HEK293 (cell line): ENCODE measurements around the gene CYP27C1.

Source experiments
- CTCF ChIA-PET: fragments of 350-600 bp; formaldehyde crosslinking; extraction: SDS; loops from one replicate; lab custom pipeline; 2021; ENCODE audit warnings: antibody characterized with exemption; lab: Yijun Ruan, JAX
- POLR2A ChIA-PET: fragments of 300-600 bp; formaldehyde crosslinking; extraction: SDS; loops from one replicate; lab custom pipeline; 2020; ENCODE audit warnings: antibody characterized with exemption, inconsistent platforms; lab: Yijun Ruan, JAX
- H3K27ac ChIP-seq: fragments of 200-500 bp; sonication (Bioruptor generic); 2 replicates; pipeline ENCODE4 v1.5.1; 2014; ENCODE audit warnings: low read depth, low read length, control low read depth, inconsistent platforms; ENCODE audit errors: extremely low read depth
- H3K36me3 ChIP-seq, 2 experiments: fragments of 200-500 bp in 1 of 2; sonication (Bioruptor generic) in 1 of 2; 1 replicate in 1 of 2; 2 replicates in 1 of 2; pipeline ENCODE4 v1.5.1; 2014 to 2017; ENCODE audit warnings: inconsistent platforms in 2 of 2, low read length in 2 of 2; ENCODE audit not compliant: control insufficient read depth in 2 of 2, insufficient read depth in 1 of 2
- H3K4me1 ChIP-seq: fragments of 200-500 bp; sonication (Bioruptor generic); 2 replicates; pipeline ENCODE4 v1.5.1; 2014; ENCODE audit warnings: mild to moderate bottlenecking, low read length, inconsistent platforms; ENCODE audit not compliant: control insufficient read depth, insufficient read depth
- H3K4me3 ChIP-seq: 2 replicates; pipeline ENCODE4 v1.5.1; 2011; ENCODE audit warnings: low read depth, mild to moderate bottlenecking, control low read depth, low read length, moderate library complexity
- H3K9me3 ChIP-seq: fragments of 200-500 bp; sonication (Bioruptor generic); 2 replicates; pipeline ENCODE4 v1.5.1; 2014; ENCODE audit warnings: low read depth, low read length, inconsistent platforms; ENCODE audit not compliant: control insufficient read depth, insufficient read depth
- BCL6B ChIP-seq: fragments of 450-650 bp; formaldehyde crosslinking; IDR thresholded peaks from 2 replicates; pipeline ENCODE4 v1.5.1; 2017; ENCODE audit warnings: missing biosample characterization, missing genetic modification characterization
- MEIS1 ChIP-seq: sonication (generic); formaldehyde crosslinking; IDR thresholded peaks from 2 replicates; pipeline ENCODE4 v1.8.1; 2022; ENCODE audit warnings: missing genetic modification reagents, mild to moderate bottlenecking, borderline replicate concordance
- RBAK ChIP-seq: fragments of 450-650 bp; formaldehyde crosslinking; IDR thresholded peaks from 2 replicates; pipeline ENCODE4 v1.5.1; 2016; ENCODE audit warnings: missing biosample characterization, missing genetic modification characterization
- ZBTB48 ChIP-seq: fragments of 450-650 bp; formaldehyde crosslinking; IDR thresholded peaks from 2 replicates; pipeline ENCODE4 v1.5.1; 2016; ENCODE audit warnings: missing biosample characterization, missing genetic modification characterization
- ZFHX2 ChIP-seq: fragments of 450-650 bp; formaldehyde crosslinking; conservative IDR thresholded peaks from 2 replicates; pipeline ENCODE4 v1.5.1; 2016; ENCODE audit warnings: missing biosample characterization, missing genetic modification characterization
- ZIC2 ChIP-seq: fragments of 450-650 bp; formaldehyde crosslinking; IDR thresholded peaks from 2 replicates; pipeline ENCODE4 v1.5.1; 2016; ENCODE audit warnings: missing biosample characterization, missing genetic modification characterization
- ZNF155 ChIP-seq: fragments of 450-650 bp; formaldehyde crosslinking; IDR thresholded peaks from 2 replicates; pipeline ENCODE4 v1.5.1; 2016; ENCODE audit warnings: missing biosample characterization, missing genetic modification characterization
- ZNF16 ChIP-seq: fragments of 450-650 bp; formaldehyde crosslinking; IDR thresholded peaks from 2 replicates; pipeline ENCODE4 v1.5.1; 2016; ENCODE audit warnings: low read depth, missing biosample characterization, missing genetic modification characterization
- ZNF211 ChIP-seq: fragments of 450-650 bp; formaldehyde crosslinking; IDR thresholded peaks from 2 replicates; pipeline ENCODE4 v1.5.1; 2016; ENCODE audit warnings: low read depth, missing biosample characterization, missing genetic modification characterization
- ZNF24 ChIP-seq: fragments of 450-650 bp; formaldehyde crosslinking; IDR thresholded peaks from 2 replicates; pipeline ENCODE4 v1.5.1; 2016; ENCODE audit warnings: missing biosample characterization, missing genetic modification characterization
- ZNF26 ChIP-seq: fragments of 450-650 bp; formaldehyde crosslinking; IDR thresholded peaks from 2 replicates; pipeline ENCODE4 v1.5.1; 2016; ENCODE audit warnings: missing biosample characterization, missing genetic modification characterization
- ZNF350 ChIP-seq: fragments of 450-650 bp; formaldehyde crosslinking; IDR thresholded peaks from 2 replicates; pipeline ENCODE4 v1.5.0; 2017; ENCODE audit warnings: missing biosample characterization, mild to moderate bottlenecking, missing genetic modification characterization
- ZNF362 ChIP-seq: fragments of 450-650 bp; formaldehyde crosslinking; IDR thresholded peaks from 2 replicates; pipeline ENCODE4 v1.5.1; 2016; ENCODE audit warnings: missing biosample characterization, missing genetic modification characterization
- ZNF394 ChIP-seq: fragments of 450-650 bp; formaldehyde crosslinking; IDR thresholded peaks from 2 replicates; pipeline ENCODE4 v1.5.1; 2016; ENCODE audit warnings: missing biosample characterization, missing genetic modification characterization, mild to moderate bottlenecking, moderate library complexity, borderline replicate concordance
- ZNF398 ChIP-seq: fragments of 450-650 bp; formaldehyde crosslinking; IDR thresholded peaks from 2 replicates; pipeline ENCODE4 v1.5.1; 2017; ENCODE audit warnings: missing biosample characterization, missing genetic modification characterization
- ZNF404 ChIP-seq: fragments of 450-650 bp; formaldehyde crosslinking; IDR thresholded peaks from 2 replicates; pipeline ENCODE4 v1.5.1; 2017; ENCODE audit warnings: missing biosample characterization, missing genetic modification characterization
- ZNF426 ChIP-seq: fragments of 450-650 bp; formaldehyde crosslinking; IDR thresholded peaks from 2 replicates; pipeline ENCODE4 v1.5.1; 2017; ENCODE audit warnings: missing biosample characterization, missing genetic modification characterization, mild to moderate bottlenecking, inconsistent platforms, moderate library complexity
- ZNF529 ChIP-seq: fragments of 450-650 bp; formaldehyde crosslinking; IDR thresholded peaks from 2 replicates; pipeline ENCODE4 v1.5.1; 2017; ENCODE audit warnings: missing genetic modification characterization, missing biosample characterization; ENCODE audit not compliant: insufficient replicate concordance
- ZNF544 ChIP-seq: fragments of 450-650 bp; formaldehyde crosslinking; IDR thresholded peaks from 2 replicates; pipeline ENCODE4 v1.5.0; 2017; ENCODE audit warnings: missing biosample characterization, missing genetic modification characterization
- ZNF549 ChIP-seq: fragments of 450-650 bp; IDR thresholded peaks from 2 replicates; pipeline ENCODE4 v1.5.1; 2018; ENCODE audit warnings: missing biosample characterization, missing genetic modification characterization, mild to moderate bottlenecking, inconsistent platforms, moderate library complexity
- ZNF664 ChIP-seq: fragments of 450-650 bp; formaldehyde crosslinking; IDR thresholded peaks from 2 replicates; pipeline ENCODE4 v1.5.1; 2016; ENCODE audit warnings: missing biosample characterization, missing genetic modification characterization
- ZSCAN4 ChIP-seq: fragments of 450-650 bp; formaldehyde crosslinking; IDR thresholded peaks from 2 replicates; pipeline ENCODE4 v1.5.1; 2017; ENCODE audit warnings: missing biosample characterization, missing genetic modification characterization
- ZSCAN5A ChIP-seq: fragments of 450-650 bp; formaldehyde crosslinking; IDR thresholded peaks from 2 replicates; pipeline ENCODE4 v1.5.1; 2016; ENCODE audit warnings: missing biosample characterization, missing genetic modification characterization

Gene CYP27C1

GRCh38 chr2:127183771-127184170 lies 36.3 kb downstream of the CYP27C1 start:
- H3K4me3 ChIP-seq, result no peak overlapping the region
- no peaks in the 10 kb centered on the region for H3K9me3 ChIP-seq
- POLR2A ChIA-PET, result no interaction called here
- H3K4me1 ChIP-seq, result no peaks in the 10 kb centered on the region
- no peak for TF ChIP-seq ZNF426
- TF ChIP-seq ZIC2 (tag by site-specific recombination), result no peak
- no peak for TF ChIP-seq ZNF16 (tag by site-specific recombination)
- TF ChIP-seq ZBTB48 (tag by site-specific recombination), result no peak
- no peak for TF ChIP-seq ZNF529 (tag by site-specific recombination)
- TF ChIP-seq ZNF544 (tag by site-specific recombination), result no peak
- TF ChIP-seq ZNF394, result no peak
- TF ChIP-seq, all 188 proteins: peak for 0
- no peak overlapping the region for H3K27ac ChIP-seq
- CTCF ChIA-PET, result interaction anchor here (1.2 to 2.2 kb wide), 2 partner anchors 13 to 296 kb away, joined by 3 to 7 read pairs; no protein-coding TSS in a partner anchor
- no peaks in the 10 kb centered on the region for H3K36me3 ChIP-seq

- Histone ChIP-seq H3K4me1 (no peaks in the 10 kb centered on the region), H3K4me3 (no peak overlapping the region), H3K9me3 (no peaks in the 10 kb centered on the region), H3K36me3 (no peaks in the 10 kb centered on the region), H3K27ac (no peak overlapping the region)
- CTCF ChIA-PET, result interaction anchor here (2.2 kb wide), 1 partner anchor 14 kb away, joined by 7 read pairs; no protein-coding TSS in a partner anchor
- TF ChIP-seq ZNF350, result no peak
- no peak for TF ChIP-seq ZNF664 (tag by site-specific recombination)
- TF ChIP-seq ZNF549 (tag by site-specific recombination), result no peak
- TF ChIP-seq ZNF211 (tag by site-specific recombination), result no peak
- no peak for TF ChIP-seq ZSCAN5A (tag by site-specific recombination)
- no peak for TF ChIP-seq ZSCAN4
- POLR2A ChIA-PET, result no interaction called here
Observed at GRCh38 chr2:127182626-127183458, 37.3 kb downstream of the CYP27C1 start.

GRCh38 chr2:127181851-127182250 lies 38.2 kb downstream of the CYP27C1 start:
- ChIA-PET POLR2A (no interaction called here), CTCF (interaction anchor here (2.2 kb wide), 1 partner anchor 15 kb away, joined by 7 read pairs; no protein-coding TSS in a partner anchor)
- Histone ChIP-seq H3K36me3 (no peaks in the 10 kb centered on the region), H3K4me1 (no peaks in the 10 kb centered on the region), H3K27ac (no peak overlapping the region), H3K9me3 (no peaks in the 10 kb centered on the region), H3K4me3 (no peak overlapping the region)
- TF ChIP-seq MEIS1 (CRISPR knock-in tag) (no peak), ZNF404 (no peak), ZNF24 (tag by site-specific recombination) (no peak), RBAK (tag by site-specific recombination) (no peak), ZFHX2 (tag by site-specific recombination) (no peak), ZNF155 (tag by site-specific recombination) (no peak), ZNF398 (tag by site-specific recombination) (no peak), BCL6B (tag by site-specific recombination) (no peak), ZNF394 (no peak), ZNF362 (tag by site-specific recombination) (no peak), ZNF26 (tag by site-specific recombination) (no peak)
